Activated naive CD8-positive, alpha-beta T cell treated with anti-CD3 and anti-CD28 coated beads, Interleukin-2, amount 10 ng/mL, durations not matched to agents 7 days and 5 days (primary cell): ENCODE measurements around the gene LGALS9. TPM values are rescaled to one million over a fixed set of nuclear protein-coding genes. Genes with fewer than 3 reads are reported as not detected.

Experiments
- ATAC-seq: fragments of 150-1000 bp; cut with Tn5 transposase; one replicate; pipeline ENCODE4 v1.10.0; 2021; ENCODE audit warnings: low read depth, moderate library complexity
- POLR2A ChIA-PET: fragments of 350-600 bp; sonication (Branson Sonifier 250); formaldehyde crosslinking; loops from one replicate; lab custom pipeline; 2021; ENCODE audit warnings: antibody characterized with exemption; lab: Charles Lee
- DNase-seq: peaks from one replicate; pipeline ENCODE4 v3.0.0; 2021
- H3K27ac Mint-ChIP-seq: one replicate; pipeline ENCODE4 v1.8.0; 2022; ENCODE audit warnings: mild to moderate bottlenecking, mixed read lengths
- H3K27me3 Mint-ChIP-seq: one replicate; pipeline ENCODE4 v1.8.0; 2022; ENCODE audit warnings: mild to moderate bottlenecking, moderate library complexity, mixed read lengths
- H3K36me3 Mint-ChIP-seq: one replicate; pipeline ENCODE4 v1.8.0; 2021; ENCODE audit warnings: mild to moderate bottlenecking, mixed read lengths
- H3K4me1 Mint-ChIP-seq: one replicate; pipeline ENCODE4 v1.8.0; 2021; ENCODE audit warnings: mixed read lengths
- H3K4me3 Mint-ChIP-seq: one replicate; pipeline ENCODE4 v1.8.0; 2022; ENCODE audit warnings: mild to moderate bottlenecking, moderate library complexity, mixed read lengths
- H3K9me3 Mint-ChIP-seq: one replicate; pipeline ENCODE4 v1.8.0; 2021; ENCODE audit warnings: mixed read lengths
- total RNA-seq, 2 experiments: library from RNA; stranded (reverse); gene quantifications; one replicate each; pipeline ENCODE4 v1.2.3, GENCODE V29; 2021

LGALS9 gene
- total RNA-seq = 100 to 1,000 TPM; 159 to 175 TPM

DNA sequence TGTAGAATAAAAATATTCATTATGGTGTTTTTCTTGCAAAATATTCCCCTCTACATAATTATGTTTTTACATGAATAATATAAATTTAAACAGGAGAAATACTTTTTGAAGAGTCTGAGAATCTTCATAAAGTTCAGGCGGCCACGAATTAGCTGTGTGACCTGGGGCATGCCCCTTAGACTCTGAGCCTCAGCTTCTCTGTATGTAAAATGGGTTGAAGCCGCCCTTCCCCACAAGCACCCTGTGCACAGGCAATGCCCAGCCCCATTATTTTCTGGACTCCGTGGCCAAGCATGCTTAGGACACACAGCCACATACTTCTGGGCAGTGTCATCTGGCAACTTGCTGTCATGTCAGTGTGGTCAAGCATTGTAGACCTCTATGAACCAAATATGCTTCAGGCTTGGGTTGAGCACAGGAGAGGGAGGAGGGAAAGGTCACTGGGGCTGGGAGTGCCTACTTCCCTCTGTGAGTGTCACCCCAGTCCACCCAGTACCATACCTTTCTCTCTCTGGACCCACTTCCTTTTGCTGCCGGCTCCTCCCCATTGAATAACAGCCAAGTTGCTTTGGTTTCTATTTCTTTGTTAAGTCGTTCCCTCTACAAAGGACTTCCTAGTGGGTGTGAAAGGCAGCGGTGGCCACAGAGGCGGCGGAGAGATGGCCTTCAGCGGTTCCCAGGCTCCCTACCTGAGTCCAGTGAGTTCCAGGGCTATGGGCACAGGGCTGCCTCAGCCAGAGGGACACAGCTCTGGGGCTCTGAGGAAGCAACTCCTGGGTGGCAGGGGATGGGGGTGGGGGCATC lies at the start of gene LGALS9:
TSS of gene LGALS9 (plus strand) at position 582 of the 804 bp plus-strand sequence. CDS start at position 660, 78 bp downstream.
- ATAC-seq (peak; percentile 83), DNase-seq (no peak)
- H3K4me1 Mint-ChIP-seq = peaks cover 56% of the 10 kb centered on the region
- peaks cover 41% of the 10 kb centered on the region for H3K36me3 Mint-ChIP-seq
- peak within 1 kb of the TSS; percentile 94 for H3K27ac Mint-ChIP-seq
- H3K27me3 Mint-ChIP-seq = no peaks in the 10 kb centered on the region
- no peaks in the 10 kb centered on the region for H3K9me3 Mint-ChIP-seq
- POLR2A ChIA-PET = interaction anchor here (0.8 to 1.2 kb wide), 3 partner anchors 8 to 337 kb away, joined by 3 to 4 read pairs (median 4); partner anchors contain the start of gene WSB1
- peak within 1 kb of the TSS; percentile 98 for H3K4me3 Mint-ChIP-seq

GRCh38 chr17:27582696-27583095 lies 48.3 kb upstream of the LGALS9 start:
- H3K4me1 Mint-ChIP-seq = peaks cover 33% of the 10 kb centered on the region
- peaks cover 8% of the 10 kb centered on the region for H3K36me3 Mint-ChIP-seq
- ATAC-seq (no peak), DNase-seq (no peak)
- no peak overlapping the region for H3K4me3 Mint-ChIP-seq
- no peaks in the 10 kb centered on the region for H3K9me3 Mint-ChIP-seq
- H3K27ac Mint-ChIP-seq = no peak overlapping the region
- no peaks in the 10 kb centered on the region for H3K27me3 Mint-ChIP-seq
- POLR2A ChIA-PET = no interaction called here

GRCh38 chr17:27585153-27585681 lies 45.8 kb upstream of the LGALS9 start:
- no peak overlapping the region for H3K27ac Mint-ChIP-seq
- H3K36me3 Mint-ChIP-seq = peaks cover 6% of the 10 kb centered on the region
- POLR2A ChIA-PET = no interaction called here
- H3K4me1 Mint-ChIP-seq = peaks cover 12% of the 10 kb centered on the region
- ATAC-seq (no peak), DNase-seq (no peak)
- H3K4me3 Mint-ChIP-seq = no peak overlapping the region
- H3K27me3 Mint-ChIP-seq = no peaks in the 10 kb centered on the region
- no peaks in the 10 kb centered on the region for H3K9me3 Mint-ChIP-seq

DNA sequence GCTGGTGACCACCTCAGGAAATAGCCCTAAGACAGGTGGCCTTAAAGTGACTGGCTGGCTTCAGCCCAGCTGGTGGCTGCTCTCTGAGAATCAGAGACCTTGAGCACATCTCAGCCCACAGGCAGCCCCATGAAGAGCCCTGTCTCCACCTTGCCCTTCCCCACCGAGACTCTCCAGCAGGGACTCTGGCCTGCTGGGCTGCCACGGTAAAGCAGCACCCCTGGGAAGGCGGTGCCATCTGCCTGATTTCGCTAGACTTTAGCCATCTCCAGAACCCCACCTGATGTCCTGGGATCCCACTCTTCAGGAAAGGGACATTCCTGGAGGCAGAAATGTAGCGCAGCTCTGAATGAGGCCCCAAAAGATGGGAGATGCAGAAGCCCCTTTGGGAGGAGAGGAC lies 45.2 kb upstream of the LGALS9 start:
- H3K27ac Mint-ChIP-seq = no peak overlapping the region
- ATAC-seq (no peak), DNase-seq (no peak)
- peaks cover 9% of the 10 kb centered on the region for H3K4me1 Mint-ChIP-seq
- POLR2A ChIA-PET = no interaction called here
- no peaks in the 10 kb centered on the region for H3K9me3 Mint-ChIP-seq
- no peak overlapping the region for H3K4me3 Mint-ChIP-seq
- no peaks in the 10 kb centered on the region for H3K27me3 Mint-ChIP-seq
- peaks cover 4% of the 10 kb centered on the region for H3K36me3 Mint-ChIP-seq

GRCh38 chr17:27586203-27586721 lies 44.7 kb upstream of the LGALS9 start:
- Mint-ChIP-seq H3K9me3 (no peaks in the 10 kb centered on the region), H3K27me3 (no peaks in the 10 kb centered on the region), H3K36me3 (peaks cover 6% of the 10 kb centered on the region), H3K4me1 (peaks cover 9% of the 10 kb centered on the region), H3K27ac (no peak overlapping the region), H3K4me3 (no peak overlapping the region)
- no peak for DNase-seq
- no peak for ATAC-seq
- POLR2A ChIA-PET = interaction anchor here (0.5 kb wide), 1 partner anchor 286 kb away, joined by 4 read pairs; no protein-coding TSS in a partner anchor

GRCh38 chr17:27588354-27588753 lies 42.6 kb upstream of the LGALS9 start:
- DNase-seq = no peak
- Mint-ChIP-seq H3K27ac (no peak overlapping the region), H3K4me1 (no peaks in the 10 kb centered on the region), H3K9me3 (no peaks in the 10 kb centered on the region), H3K4me3 (no peak overlapping the region), H3K27me3 (no peaks in the 10 kb centered on the region), H3K36me3 (peaks cover 5% of the 10 kb centered on the region)
- no peak for ATAC-seq
- POLR2A ChIA-PET = no interaction called here

DNA sequence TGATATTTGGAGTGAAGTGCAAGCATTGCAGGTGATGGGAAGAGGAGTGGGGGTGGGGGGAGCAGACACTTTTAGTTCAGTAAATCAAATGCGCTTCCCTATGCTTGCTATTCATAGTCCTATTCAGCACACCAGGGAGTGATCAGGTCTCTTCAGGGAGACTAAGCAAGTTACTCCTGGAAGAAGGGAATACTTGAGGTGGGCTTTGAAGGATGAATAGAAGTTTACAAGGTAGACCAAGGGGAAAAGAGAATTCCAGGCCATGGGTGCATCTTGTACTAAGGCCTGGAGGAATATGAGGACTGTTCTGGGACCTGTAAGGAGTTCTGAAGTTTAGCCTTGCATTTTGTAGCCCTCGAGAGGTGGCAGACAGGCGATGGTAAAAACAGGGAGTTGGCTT lies 40.1 kb upstream of the LGALS9 start:
- POLR2A ChIA-PET = no interaction called here
- no peak for ATAC-seq
- no peak for DNase-seq
- no peaks in the 10 kb centered on the region for H3K27me3 Mint-ChIP-seq
- no peaks in the 10 kb centered on the region for H3K9me3 Mint-ChIP-seq
- peak overlapping the region; percentile 22 for H3K27ac Mint-ChIP-seq
- peaks cover 8% of the 10 kb centered on the region for H3K36me3 Mint-ChIP-seq
- no peak overlapping the region for H3K4me3 Mint-ChIP-seq
- peaks cover 6% of the 10 kb centered on the region for H3K4me1 Mint-ChIP-seq

GRCh38 chr17:27591986-27592385 lies 39.0 kb upstream of the LGALS9 start:
- Mint-ChIP-seq H3K36me3 (peaks cover 8% of the 10 kb centered on the region), H3K27ac (no peak overlapping the region), H3K4me1 (peaks cover 6% of the 10 kb centered on the region), H3K4me3 (no peak overlapping the region), H3K27me3 (no peaks in the 10 kb centered on the region), H3K9me3 (no peaks in the 10 kb centered on the region)
- ATAC-seq (no peak), DNase-seq (no peak)
- POLR2A ChIA-PET = no interaction called here

DNA sequence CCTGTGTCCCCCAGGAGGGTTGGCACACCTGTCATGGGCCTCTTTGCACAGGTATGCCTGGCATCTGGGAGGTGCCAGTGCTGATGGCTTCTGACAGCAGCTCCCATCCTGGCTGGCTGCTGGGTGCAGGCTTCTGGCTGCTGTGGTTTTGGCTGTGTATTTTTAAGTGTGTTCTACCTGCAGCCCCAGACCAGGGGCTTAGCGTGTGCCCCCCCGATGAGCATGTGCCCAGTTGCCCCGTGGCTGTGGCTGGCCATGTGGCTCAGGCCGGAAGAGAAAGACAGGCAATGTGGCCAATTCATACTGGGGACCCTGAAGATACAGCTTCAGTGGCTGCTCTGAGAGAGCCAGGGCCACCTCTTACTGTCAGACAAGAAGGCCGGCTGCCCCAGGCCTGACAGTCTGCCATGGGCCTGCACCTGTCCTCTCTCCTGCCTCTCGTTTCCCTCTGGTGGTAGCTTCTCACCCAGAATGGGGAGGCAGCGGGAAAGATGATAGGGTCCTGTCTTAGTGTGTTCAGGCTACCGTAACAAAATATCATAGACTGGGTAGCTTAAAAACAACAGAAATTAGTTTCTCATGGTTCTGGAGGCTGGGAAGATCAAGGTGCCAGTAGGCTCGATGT lies 37.6 kb upstream of the LGALS9 start:
- POLR2A ChIA-PET = no interaction called here
- Mint-ChIP-seq H3K9me3 (no peaks in the 10 kb centered on the region), H3K27me3 (no peaks in the 10 kb centered on the region), H3K36me3 (peaks cover 8% of the 10 kb centered on the region), H3K4me1 (peaks cover 6% of the 10 kb centered on the region), H3K4me3 (no peak overlapping the region), H3K27ac (no peak overlapping the region)
- ATAC-seq = no peak
- DNase-seq = no peak

- no peak overlapping the region for H3K27ac Mint-ChIP-seq
- no peaks in the 10 kb centered on the region for H3K27me3 Mint-ChIP-seq
- POLR2A ChIA-PET = no interaction called here
- peaks cover 6% of the 10 kb centered on the region for H3K4me1 Mint-ChIP-seq
- no peaks in the 10 kb centered on the region for H3K9me3 Mint-ChIP-seq
- H3K36me3 Mint-ChIP-seq = peaks cover 8% of the 10 kb centered on the region
- ATAC-seq (no peak), DNase-seq (no peak)
- H3K4me3 Mint-ChIP-seq = no peak overlapping the region
Measured at GRCh38 chr17:27593857-27594255, 37.1 kb upstream of the LGALS9 start.

DNA sequence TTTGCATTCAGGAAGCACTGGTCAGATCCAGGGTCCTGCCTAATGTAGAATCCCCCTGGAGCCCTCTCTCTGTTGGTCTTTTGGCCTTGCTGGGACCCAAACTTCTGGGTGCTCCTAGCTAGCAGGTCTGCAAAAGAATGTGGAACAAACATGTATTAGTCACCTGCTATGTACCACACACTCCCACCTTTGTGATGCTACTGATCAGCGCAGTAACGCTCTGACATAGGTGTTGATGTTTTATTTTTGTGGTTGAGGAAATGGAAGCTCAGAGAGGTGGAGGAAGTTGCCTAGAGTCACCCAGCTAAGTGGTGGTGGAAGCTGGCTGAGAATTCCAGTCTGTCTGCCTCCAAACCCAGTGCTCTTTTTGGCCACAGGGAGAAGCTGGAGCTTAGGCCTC lies 35.8 kb upstream of the LGALS9 start:
- Mint-ChIP-seq H3K4me1 (peaks cover 8% of the 10 kb centered on the region), H3K27me3 (no peaks in the 10 kb centered on the region), H3K27ac (peak overlapping the region; percentile 58), H3K9me3 (no peaks in the 10 kb centered on the region), H3K36me3 (peaks cover 8% of the 10 kb centered on the region), H3K4me3 (no peak overlapping the region)
- POLR2A ChIA-PET = no interaction called here
- DNase-seq = no peak
- ATAC-seq = peak; percentile 40

DNA sequence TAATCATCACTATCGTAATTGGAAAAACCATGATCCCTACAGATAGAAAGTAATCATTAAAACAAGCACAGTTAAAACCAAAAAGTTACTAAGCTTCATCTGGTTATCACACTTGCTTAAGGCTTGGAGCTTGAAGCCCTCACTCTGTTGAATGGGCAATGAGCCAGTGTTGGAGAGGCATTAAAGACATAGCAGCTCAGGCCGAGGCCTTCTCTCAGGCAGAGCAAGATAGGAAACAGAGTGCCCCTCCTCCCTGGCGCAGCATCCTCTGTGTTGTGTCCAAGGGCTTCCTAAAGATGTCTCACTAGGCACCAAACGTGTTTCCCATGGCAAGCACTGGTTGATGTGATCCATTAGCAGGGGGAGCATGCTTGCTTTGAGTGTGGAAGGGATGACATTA lies 34.9 kb upstream of the LGALS9 start:
- H3K27me3 Mint-ChIP-seq = no peaks in the 10 kb centered on the region
- no peak overlapping the region for H3K4me3 Mint-ChIP-seq
- DNase-seq = no peak
- ATAC-seq = no peak
- H3K27ac Mint-ChIP-seq = no peak overlapping the region
- POLR2A ChIA-PET = no interaction called here
- peaks cover 9% of the 10 kb centered on the region for H3K4me1 Mint-ChIP-seq
- no peaks in the 10 kb centered on the region for H3K9me3 Mint-ChIP-seq
- peaks cover 12% of the 10 kb centered on the region for H3K36me3 Mint-ChIP-seq

DNA sequence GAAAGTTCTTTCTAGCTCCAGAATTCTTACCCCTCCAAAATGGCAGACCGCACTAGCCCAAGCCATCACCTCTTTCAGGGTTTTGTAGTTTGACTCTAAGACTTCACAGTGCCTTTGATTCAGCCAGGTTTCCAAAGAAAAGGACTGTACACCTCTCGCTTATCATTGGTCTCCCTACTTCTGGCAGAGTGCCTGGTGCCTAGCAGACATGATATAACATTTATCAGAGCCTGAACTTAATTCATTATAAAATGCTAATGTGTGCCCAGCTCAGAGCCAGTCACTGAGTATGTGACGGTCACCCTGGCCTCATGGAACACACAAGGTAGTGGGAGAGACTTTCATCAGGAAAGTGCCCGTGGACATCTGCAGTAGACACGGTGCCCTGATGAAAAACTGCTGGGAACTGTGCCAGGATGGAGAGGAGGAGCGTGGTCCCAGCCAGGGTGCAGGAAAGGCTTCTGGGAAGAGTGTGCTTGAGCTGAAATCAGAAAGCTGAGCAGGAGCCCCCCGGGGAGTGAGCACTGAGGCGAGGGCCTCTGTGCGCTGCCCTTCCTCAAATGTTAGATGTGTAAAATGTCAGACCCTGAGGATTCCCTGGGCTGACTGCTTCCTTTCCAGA lies 34.3 kb upstream of the LGALS9 start:
- Mint-ChIP-seq H3K4me1 (peaks cover 14% of the 10 kb centered on the region), H3K36me3 (peaks cover 14% of the 10 kb centered on the region), H3K27me3 (no peaks in the 10 kb centered on the region), H3K27ac (peak overlapping the region; percentile 32), H3K4me3 (no peak overlapping the region), H3K9me3 (no peaks in the 10 kb centered on the region)
- POLR2A ChIA-PET = no interaction called here
- ATAC-seq (no peak), DNase-seq (no peak)
